Measurements from ENCODE around the gene SH2D3C.
A peak's percentile ranks its signal among the peaks of the same experiment; 100 is the strongest.

Gene SH2D3C

DNA sequence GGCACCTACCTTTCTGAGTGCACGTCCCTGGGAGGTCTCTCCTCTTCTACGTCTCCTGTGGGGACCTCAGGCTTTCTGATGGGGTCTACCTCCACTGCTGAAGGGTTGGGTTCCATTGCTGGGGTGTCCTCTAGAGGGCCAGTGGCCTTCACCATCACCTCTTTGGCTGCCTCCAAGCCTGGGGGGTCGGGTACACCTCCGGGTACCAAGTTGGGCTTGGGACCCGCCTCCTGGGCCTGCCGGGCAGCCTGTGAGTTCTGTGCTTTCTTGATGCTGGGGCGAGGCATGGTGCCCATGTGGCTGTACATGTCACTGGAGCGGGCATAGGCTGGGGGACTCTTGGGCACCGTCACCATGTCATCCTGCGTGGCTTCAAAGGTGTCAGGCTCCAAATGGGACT, 4.5 kb downstream of the SH2D3C start:
- no peak overlapping the region for H3K9ac ChIP-seq (ENCODE audit: low read length)
- no peaks in the 10 kb centered on the region for H3K4me1 ChIP-seq (ENCODE audit: control insufficient read depth, insufficient read depth, low read length)
- no peak overlapping the region for H3K4me3 ChIP-seq (ENCODE audit: low read length)
- H3K27ac ChIP-seq (ENCODE audit: low read depth, low read length): no peak overlapping the region
- H3K36me3 ChIP-seq (ENCODE audit: control insufficient read depth, insufficient read depth, low read length): no peaks in the 10 kb centered on the region
- no peaks in the 10 kb centered on the region for H3K27me3 ChIP-seq (ENCODE audit: control insufficient read depth, insufficient read depth, low read length)

DNA sequence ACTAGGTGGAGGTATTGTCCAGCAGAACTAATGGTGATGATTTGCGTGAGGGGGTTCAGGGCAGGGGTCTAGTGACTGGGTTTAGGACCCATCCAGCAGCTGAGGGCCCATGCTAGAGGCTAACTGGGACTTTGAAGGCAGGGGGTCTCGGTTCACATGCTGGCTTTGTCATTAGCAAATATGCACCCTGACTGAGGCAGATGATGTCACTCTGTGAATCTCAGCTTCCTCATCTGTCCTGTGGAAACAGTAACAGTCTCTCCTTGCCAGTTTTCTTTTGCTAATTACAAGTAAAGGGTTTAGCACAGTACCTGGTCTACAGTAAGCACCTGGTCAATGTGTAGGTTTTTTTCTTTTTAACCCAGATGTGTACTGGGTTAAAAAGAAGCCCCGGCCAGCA, 5.2 kb downstream of the SH2D3C start:
- H3K36me3 ChIP-seq (ENCODE audit: control insufficient read depth, insufficient read depth, low read length): no peaks in the 10 kb centered on the region
- H3K4me1 ChIP-seq (ENCODE audit: control insufficient read depth, insufficient read depth, low read length): no peaks in the 10 kb centered on the region
- H3K4me3 ChIP-seq (ENCODE audit: low read length): no peak overlapping the region
- no peak overlapping the region for H3K27ac ChIP-seq (ENCODE audit: low read depth, low read length)
- H3K9ac ChIP-seq (ENCODE audit: low read length): no peak overlapping the region
- H3K27me3 ChIP-seq (ENCODE audit: control insufficient read depth, insufficient read depth, low read length): no peaks in the 10 kb centered on the region

DNA sequence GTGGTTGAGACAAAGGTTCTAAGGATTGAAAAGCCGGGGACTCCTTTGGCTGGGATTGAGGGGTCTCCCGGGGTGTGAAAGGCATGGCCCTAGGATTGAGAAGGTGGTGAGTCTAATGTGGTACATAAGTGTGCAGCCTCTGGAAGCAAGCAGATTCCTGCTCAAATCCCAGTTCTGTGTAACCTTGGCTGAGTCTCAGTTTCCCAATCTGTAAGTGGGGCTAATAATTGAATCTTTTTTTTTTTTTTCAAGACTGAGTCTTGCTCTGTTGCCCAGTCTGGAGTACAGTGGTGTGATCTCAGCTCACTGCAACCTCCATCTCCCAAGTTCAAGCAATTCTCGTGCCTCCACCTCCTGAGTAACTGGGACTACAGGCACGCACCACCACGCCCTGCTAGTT, 5.9 kb downstream of the SH2D3C start:
- Histone ChIP-seq H3K9ac (ENCODE audit: low read length) (no peak overlapping the region), H3K36me3 (ENCODE audit: control insufficient read depth, insufficient read depth, low read length) (no peaks in the 10 kb centered on the region), H3K27ac (ENCODE audit: low read depth, low read length) (no peak overlapping the region), H3K4me3 (ENCODE audit: low read length) (no peak overlapping the region), H3K4me1 (ENCODE audit: control insufficient read depth, insufficient read depth, low read length) (no peaks in the 10 kb centered on the region), H3K27me3 (ENCODE audit: control insufficient read depth, insufficient read depth, low read length) (no peaks in the 10 kb centered on the region)

- Histone ChIP-seq H3K4me3 (ENCODE audit: low read length) (peak overlapping the region; percentile 57), H3K27ac (ENCODE audit: low read depth, low read length) (no peak overlapping the region), H3K9ac (ENCODE audit: low read length) (no peak overlapping the region), H3K4me1 (ENCODE audit: control insufficient read depth, insufficient read depth, low read length) (no peaks in the 10 kb centered on the region), H3K36me3 (ENCODE audit: control insufficient read depth, insufficient read depth, low read length) (no peaks in the 10 kb centered on the region), H3K27me3 (ENCODE audit: control insufficient read depth, insufficient read depth, low read length) (no peaks in the 10 kb centered on the region)
Observed at GRCh38 chr9:127771570-127772189, 6.8 kb downstream of the SH2D3C start.

GRCh38 chr9:127770905-127771569, 7.4 kb downstream of the SH2D3C start:
- Histone ChIP-seq H3K4me1 (ENCODE audit: control insufficient read depth, insufficient read depth, low read length) (no peaks in the 10 kb centered on the region), H3K4me3 (ENCODE audit: low read length) (peak overlapping the region; percentile 57), H3K9ac (ENCODE audit: low read length) (no peak overlapping the region), H3K27me3 (ENCODE audit: control insufficient read depth, insufficient read depth, low read length) (no peaks in the 10 kb centered on the region), H3K27ac (ENCODE audit: low read depth, low read length) (peak overlapping the region; percentile 16), H3K36me3 (ENCODE audit: control insufficient read depth, insufficient read depth, low read length) (no peaks in the 10 kb centered on the region)

- Histone ChIP-seq H3K36me3 (ENCODE audit: control insufficient read depth, insufficient read depth, low read length) (no peaks in the 10 kb centered on the region), H3K27ac (ENCODE audit: low read depth, low read length) (peak overlapping the region; percentile 16), H3K4me3 (ENCODE audit: low read length) (peak overlapping the region; percentile 57), H3K4me1 (ENCODE audit: control insufficient read depth, insufficient read depth, low read length) (no peaks in the 10 kb centered on the region), H3K27me3 (ENCODE audit: control insufficient read depth, insufficient read depth, low read length) (no peaks in the 10 kb centered on the region), H3K9ac (ENCODE audit: low read length) (no peak overlapping the region)
Observed at GRCh38 chr9:127770583-127770904, 7.9 kb downstream of the SH2D3C start.

DNA sequence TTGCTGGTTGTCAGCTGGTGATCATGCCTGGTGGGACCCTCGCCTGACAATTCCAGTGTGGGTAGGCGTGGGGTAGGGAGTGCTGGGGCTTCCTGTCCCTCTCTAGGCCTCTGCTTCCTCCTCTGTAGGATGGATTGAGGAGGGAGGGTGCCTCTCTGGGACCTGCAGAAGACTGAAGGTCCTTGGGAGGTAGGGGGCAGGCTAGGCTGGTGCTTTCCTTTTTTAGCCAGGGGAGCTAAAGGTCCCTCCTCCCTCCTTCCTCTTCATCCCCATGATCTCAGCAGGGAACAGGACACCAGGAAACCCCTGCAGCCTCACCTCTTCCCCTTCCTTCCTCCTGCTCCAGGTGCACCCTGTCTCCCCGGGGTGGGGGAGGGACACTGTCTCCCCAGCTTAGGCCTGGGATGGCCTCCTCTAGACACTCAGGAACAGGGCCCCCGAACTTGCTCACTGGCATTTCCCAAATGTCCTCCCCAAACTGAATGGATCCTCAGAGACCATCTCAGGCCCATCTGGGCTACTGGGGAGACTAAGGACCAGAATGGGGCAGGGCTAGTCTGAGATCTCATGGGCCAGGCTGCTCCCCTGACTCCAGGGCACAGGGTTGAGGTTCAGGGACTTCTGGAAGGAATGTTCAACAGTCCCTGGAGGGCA, 8.4 kb downstream of the SH2D3C start:
- H3K27ac ChIP-seq (ENCODE audit: low read depth, low read length): peak overlapping the region; percentile 16
- H3K9ac ChIP-seq (ENCODE audit: low read length): no peak overlapping the region
- no peaks in the 10 kb centered on the region for H3K36me3 ChIP-seq (ENCODE audit: control insufficient read depth, insufficient read depth, low read length)
- H3K4me3 ChIP-seq (ENCODE audit: low read length): peak overlapping the region; percentile 57
- no peaks in the 10 kb centered on the region for H3K27me3 ChIP-seq (ENCODE audit: control insufficient read depth, insufficient read depth, low read length)
- no peaks in the 10 kb centered on the region for H3K4me1 ChIP-seq (ENCODE audit: control insufficient read depth, insufficient read depth, low read length)

DNA sequence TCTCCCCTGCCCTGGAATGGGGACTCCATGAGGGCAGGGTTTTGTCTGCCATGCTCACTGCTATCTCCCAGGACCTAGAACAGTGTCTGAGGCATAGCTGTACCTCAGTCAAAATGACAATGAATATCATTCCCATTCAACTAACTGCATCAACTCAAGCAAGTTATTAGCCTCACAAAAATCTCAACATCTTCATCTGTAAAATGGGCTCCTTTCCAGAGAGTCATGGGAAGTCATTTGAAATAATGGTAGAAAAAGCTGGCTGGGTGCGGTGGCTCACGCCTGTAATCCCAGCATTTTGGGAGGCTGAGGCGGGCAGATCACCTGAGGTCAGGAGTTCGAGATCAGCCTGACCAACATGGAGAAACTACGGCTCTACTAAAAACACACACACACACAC, 9.4 kb downstream of the SH2D3C start:
- Histone ChIP-seq H3K27ac (ENCODE audit: low read depth, low read length) (no peak overlapping the region), H3K9ac (ENCODE audit: low read length) (no peak overlapping the region), H3K36me3 (ENCODE audit: control insufficient read depth, insufficient read depth, low read length) (no peaks in the 10 kb centered on the region), H3K4me1 (ENCODE audit: control insufficient read depth, insufficient read depth, low read length) (no peaks in the 10 kb centered on the region), H3K27me3 (ENCODE audit: control insufficient read depth, insufficient read depth, low read length) (no peaks in the 10 kb centered on the region), H3K4me3 (ENCODE audit: low read length) (no peak overlapping the region)

DNA sequence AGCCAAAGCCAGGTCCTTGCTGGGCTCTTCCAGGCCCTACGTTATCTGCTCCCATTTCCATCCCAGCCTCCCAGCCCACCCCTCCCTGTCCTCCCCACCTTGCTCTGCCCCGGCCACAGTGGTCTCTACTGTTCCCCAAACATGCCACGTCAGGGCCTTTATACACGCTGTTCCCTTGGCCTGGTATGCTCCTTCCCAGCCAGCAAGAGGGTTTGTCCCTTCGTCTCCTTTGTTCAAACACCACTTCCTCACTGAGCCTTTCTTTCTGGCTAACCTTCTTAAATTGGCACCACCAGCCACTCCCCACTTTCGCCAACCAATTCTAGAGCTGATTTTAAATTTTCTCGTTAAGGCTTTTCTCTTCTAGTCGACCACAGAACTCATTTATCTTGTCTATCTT, 9.8 kb downstream of the SH2D3C start:
- Histone ChIP-seq H3K36me3 (ENCODE audit: control insufficient read depth, insufficient read depth, low read length) (no peaks in the 10 kb centered on the region), H3K4me1 (ENCODE audit: control insufficient read depth, insufficient read depth, low read length) (no peaks in the 10 kb centered on the region), H3K27ac (ENCODE audit: low read depth, low read length) (no peak overlapping the region), H3K9ac (ENCODE audit: low read length) (no peak overlapping the region), H3K4me3 (ENCODE audit: low read length) (no peak overlapping the region), H3K27me3 (ENCODE audit: control insufficient read depth, insufficient read depth, low read length) (no peaks in the 10 kb centered on the region)

DNA sequence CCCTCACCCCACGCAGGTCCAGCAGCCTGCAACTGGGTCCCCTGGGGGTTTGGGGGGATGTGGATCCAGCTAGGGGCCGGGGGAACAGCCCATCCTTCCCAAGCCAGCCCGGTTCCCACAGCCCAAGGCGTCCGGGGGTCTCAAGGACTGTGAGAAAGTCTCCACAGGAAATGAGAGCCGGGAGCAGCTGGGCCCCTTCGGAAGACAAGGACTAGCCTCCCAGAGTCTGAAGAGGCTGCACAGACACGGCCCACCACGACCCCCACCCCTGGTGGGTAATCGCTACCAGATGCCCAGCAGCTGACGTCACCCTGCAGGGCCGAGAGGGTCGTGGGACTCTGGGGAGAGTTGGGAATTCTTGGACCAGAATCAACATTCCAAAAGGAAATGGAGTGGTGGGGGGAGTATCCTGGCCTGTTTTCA, 10.5 kb downstream of the SH2D3C start:
- Histone ChIP-seq H3K27me3 (ENCODE audit: control insufficient read depth, insufficient read depth, low read length) (no peaks in the 10 kb centered on the region), H3K4me1 (ENCODE audit: control insufficient read depth, insufficient read depth, low read length) (no peaks in the 10 kb centered on the region), H3K4me3 (ENCODE audit: low read length) (no peak overlapping the region), H3K27ac (ENCODE audit: low read depth, low read length) (peak overlapping the region; percentile 16), H3K36me3 (ENCODE audit: control insufficient read depth, insufficient read depth, low read length) (no peaks in the 10 kb centered on the region), H3K9ac (ENCODE audit: low read length) (no peak overlapping the region)

DNA sequence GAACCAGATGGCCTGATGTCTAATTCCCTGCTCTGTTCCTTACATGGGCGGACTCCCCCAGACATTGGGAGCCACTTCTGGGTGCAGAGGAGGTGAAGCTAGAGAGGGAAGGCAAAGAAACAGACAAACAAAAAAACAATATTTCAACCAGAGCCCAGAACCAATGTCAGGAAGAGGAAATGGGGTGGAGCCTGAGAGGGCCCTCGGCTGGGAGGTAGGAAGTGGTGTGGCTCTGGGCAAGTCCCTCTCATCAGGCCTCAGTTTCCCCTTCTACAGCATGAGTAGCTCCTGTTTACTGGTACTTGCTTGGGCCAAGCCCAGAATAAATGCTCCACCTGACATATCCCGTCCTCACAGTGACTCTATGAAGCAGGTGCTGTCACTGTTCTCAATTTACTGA, 11.1 kb downstream of the SH2D3C start:
- no peaks in the 10 kb centered on the region for H3K4me1 ChIP-seq (ENCODE audit: control insufficient read depth, insufficient read depth, low read length)
- no peaks in the 10 kb centered on the region for H3K27me3 ChIP-seq (ENCODE audit: control insufficient read depth, insufficient read depth, low read length)
- peak overlapping the region; percentile 16 for H3K27ac ChIP-seq (ENCODE audit: low read depth, low read length)
- no peak overlapping the region for H3K9ac ChIP-seq (ENCODE audit: low read length)
- no peak overlapping the region for H3K4me3 ChIP-seq (ENCODE audit: low read length)
- no peaks in the 10 kb centered on the region for H3K36me3 ChIP-seq (ENCODE audit: control insufficient read depth, insufficient read depth, low read length)

DNA sequence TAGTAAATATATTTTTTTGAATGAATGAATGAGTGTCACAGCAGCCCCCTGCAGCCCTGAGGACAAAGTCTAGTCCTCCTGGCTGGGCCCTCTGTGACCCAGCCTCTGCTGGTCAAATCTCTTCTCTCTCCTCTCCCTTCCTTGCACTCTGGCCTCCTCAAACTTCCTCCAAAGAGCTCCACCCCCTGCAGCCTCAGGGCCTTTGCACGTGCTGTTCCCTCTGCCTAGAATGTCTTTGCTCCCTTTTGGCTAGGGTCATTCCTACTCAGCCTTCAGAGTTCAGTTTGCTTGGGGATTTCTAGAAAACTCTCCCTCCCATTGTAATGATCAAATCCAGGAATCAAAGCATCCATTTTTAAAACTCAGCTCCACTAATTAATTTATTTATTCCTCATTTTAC, 13.0 kb downstream of the SH2D3C start:
- no peak overlapping the region for H3K27ac ChIP-seq (ENCODE audit: low read depth, low read length)
- H3K27me3 ChIP-seq (ENCODE audit: control insufficient read depth, insufficient read depth, low read length): no peaks in the 10 kb centered on the region
- H3K36me3 ChIP-seq (ENCODE audit: control insufficient read depth, insufficient read depth, low read length): no peaks in the 10 kb centered on the region
- no peak overlapping the region for H3K9ac ChIP-seq (ENCODE audit: low read length)
- no peak overlapping the region for H3K4me3 ChIP-seq (ENCODE audit: low read length)
- no peaks in the 10 kb centered on the region for H3K4me1 ChIP-seq (ENCODE audit: control insufficient read depth, insufficient read depth, low read length)

GRCh38 chr9:127763918-127764384, 14.5 kb downstream of the SH2D3C start:
- no peak overlapping the region for H3K4me3 ChIP-seq (ENCODE audit: low read length)
- H3K36me3 ChIP-seq (ENCODE audit: control insufficient read depth, insufficient read depth, low read length): no peaks in the 10 kb centered on the region
- H3K9ac ChIP-seq (ENCODE audit: low read length): no peak overlapping the region
- H3K27me3 ChIP-seq (ENCODE audit: control insufficient read depth, insufficient read depth, low read length): no peaks in the 10 kb centered on the region
- H3K4me1 ChIP-seq (ENCODE audit: control insufficient read depth, insufficient read depth, low read length): no peaks in the 10 kb centered on the region
- H3K27ac ChIP-seq (ENCODE audit: low read depth, low read length): no peak overlapping the region

Measured in rectal smooth muscle tissue (tissue), 1 donor.